PC-3 (cell line): ENCODE results near the gene NHSL1. TPM values are rescaled to one million over a fixed set of nuclear protein-coding genes. Genes with fewer than 3 reads are reported as not detected.

Experiments used
- ATAC-seq: fragments of 200-7000 bp; cut with Tn5 transposase; 2 replicates; pipeline ENCODE4 v1.9.1; 2020; ENCODE audit warnings: mild to moderate bottlenecking, moderate library complexity
- BruUV-seq: library from RNA; stranded (reverse); fragments of 400-500 nt; replicated peaks from 2 replicates; lab custom pipeline; 2021; lab: Mats Ljungman, UMichigan
- CTCF ChIA-PET: fragments of 300-600 bp; sonication (Branson Sonifier 250); formaldehyde crosslinking; loops from one replicate; lab custom pipeline; 2022; ENCODE audit warnings: antibody characterized with exemption; lab: Charles Lee
- POLR2A ChIA-PET: fragments of 300-600 bp; sonication (Branson Sonifier 250); formaldehyde crosslinking; loops from one replicate; lab custom pipeline; 2022; ENCODE audit warnings: antibody characterized with exemption; ENCODE audit not compliant: unreplicated experiment; lab: Charles Lee
- DNase-seq: peaks from one replicate; pipeline ENCODE4 v3.0.0-alpha.2; 2015
- H2AFZ ChIP-seq: fragments of 300-600 bp; sonication (generic); 2 replicates; pipeline ENCODE4 v1.6.0; 2016; ENCODE audit warnings: antibody characterized with exemption, low read length
- H3F3A ChIP-seq: fragments of 300-600 bp; sonication (generic); one replicate; pipeline ENCODE4 v1.6.0; 2017; ENCODE audit warnings: antibody characterized with exemption, low read length, control low read depth, mild to moderate bottlenecking; ENCODE audit not compliant: unreplicated experiment
- H3K27ac ChIP-seq: fragments of 300-600 bp; sonication (generic); 2 replicates; pipeline ENCODE4 v1.5.1; 2016; ENCODE audit warnings: mild to moderate bottlenecking, low read length
- H3K27me3 ChIP-seq: fragments of 300-600 bp; sonication (generic); 2 replicates; pipeline ENCODE4 v1.6.1; 2016; ENCODE audit warnings: low read length, mixed read lengths
- H3K36me3 ChIP-seq: fragments of 300-600 bp; sonication (generic); 2 replicates; pipeline ENCODE4 v1.6.1; 2016; ENCODE audit warnings: low read depth, mixed run types, low read length, mixed read lengths
- H3K4me1 ChIP-seq: fragments of 300-600 bp; sonication (generic); 2 replicates; pipeline ENCODE4 v1.5.1; 2016; ENCODE audit warnings: low read length; ENCODE audit not compliant: insufficient read depth
- H3K4me2 ChIP-seq: fragments of 300-600 bp; sonication (generic); 2 replicates; pipeline ENCODE4 v1.6.0; 2016; ENCODE audit warnings: low read length
- H3K4me3 ChIP-seq: fragments of 300-600 bp; sonication (generic); 2 replicates; pipeline ENCODE4 v1.5.1; 2016; ENCODE audit warnings: mild to moderate bottlenecking, low read length, mixed read lengths
- H3K79me2 ChIP-seq: fragments of 300-600 bp; sonication (generic); 2 replicates; pipeline ENCODE4 v1.6.1; 2017; ENCODE audit warnings: low read length, mixed read lengths
- H3K9ac ChIP-seq: fragments of 300-600 bp; sonication (generic); 2 replicates; pipeline ENCODE4 v1.6.0; 2016; ENCODE audit warnings: mild to moderate bottlenecking, low read length
- H3K9me2 ChIP-seq: fragments of 300-600 bp; sonication (generic); replicated peaks from 2 replicates; pipeline ENCODE4 v1.6.1; 2016; ENCODE audit warnings: mixed run types, low read length, mixed read lengths
- H3K9me3 ChIP-seq: fragments of 300-600 bp; sonication (generic); 2 replicates; pipeline ENCODE4 v1.6.1; 2016; ENCODE audit warnings: low read length, mixed read lengths
- H4K20me1 ChIP-seq: fragments of 300-600 bp; sonication (generic); 2 replicates; pipeline ENCODE4 v1.6.1; 2016; ENCODE audit warnings: low read length, mixed read lengths
- CTCF ChIP-seq: fragments of 300-600 bp; sonication (generic); conservative IDR thresholded peaks from 2 replicates; pipeline ENCODE4 v1.5.1; 2017; ENCODE audit warnings: antibody characterized with exemption, low read depth, mild to moderate bottlenecking, low read length
- EZH2 ChIP-seq: fragments of 300-600 bp; sonication (generic); IDR thresholded peaks from one replicate; pipeline ENCODE4 v1.6.1; 2017; ENCODE audit warnings: antibody characterized with exemption, mild to moderate bottlenecking, low read length; ENCODE audit not compliant: unreplicated experiment
- EZH2phosphoT487 ChIP-seq: fragments of 300-600 bp; sonication (generic); IDR thresholded peaks from 2 replicates; pipeline ENCODE4 v1.6.1; 2018; ENCODE audit warnings: mild to moderate bottlenecking, antibody characterized with exemption, low read length, borderline replicate concordance
- intact Hi-C: fragments of 100-400 bp; cut with micrococcal nuclease; formaldehyde crosslinking; loops from 2 replicates; pipeline ENCODE4 v1.9.0; 2023
- total RNA-seq: library from RNA; depleted of rRNA; stranded (reverse); fragments of >200 nt; gene quantifications from 2 replicates; pipeline ENCODE4 v1.2.3, GENCODE V29; 2014

NHSL1 gene
- total RNA-seq, 1 experiment from 2014 or later = 4.8 TPM

DNA sequence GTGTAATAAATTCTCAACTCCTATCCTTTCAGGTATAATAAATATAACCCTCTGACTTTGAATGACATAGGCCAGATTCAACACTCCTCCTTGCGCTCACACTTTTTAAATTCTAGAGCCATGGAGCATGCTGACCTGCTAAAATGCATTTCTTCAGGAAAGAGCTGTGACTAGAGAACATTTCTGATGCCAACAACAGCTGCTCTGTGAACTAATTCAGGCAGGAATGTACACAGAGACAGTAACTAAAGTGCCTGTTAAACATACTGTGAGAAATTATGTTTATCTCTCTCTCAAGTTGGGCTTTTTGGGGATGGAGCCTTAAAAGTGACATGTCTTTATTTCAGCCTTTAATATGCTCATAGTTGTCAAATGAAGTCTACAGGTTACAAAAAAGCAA is 8.3 kb downstream of the NHSL1 start:
- BruUV-seq = no TSS peak
- H4K20me1 ChIP-seq = no peaks in the 10 kb centered on the region
- CTCF ChIA-PET = no interaction called here
- no peak overlapping the region for H3K27ac ChIP-seq
- no peaks in the 10 kb centered on the region for H3K27me3 ChIP-seq
- H3K9me3 ChIP-seq = no peaks in the 10 kb centered on the region
- no peaks in the 10 kb centered on the region for H3K4me1 ChIP-seq
- H3K4me2 ChIP-seq = no peak overlapping the region
- no peaks in the 10 kb centered on the region for H3F3A ChIP-seq
- no peak overlapping the region for H3K4me3 ChIP-seq
- no peak for TF ChIP-seq EZH2
- no peak for TF ChIP-seq EZH2phosphoT487
- no peak for TF ChIP-seq CTCF
- H3K9me2 ChIP-seq = no peaks in the 10 kb centered on the region
- no peak for ATAC-seq
- intact Hi-C loops = no loop called here
- no peak overlapping the region for H3K9ac ChIP-seq
- POLR2A ChIA-PET = no interaction called here
- H2AFZ ChIP-seq = no peak overlapping the region
- DNase-seq = no peak
- no peaks in the 10 kb centered on the region for H3K79me2 ChIP-seq
- no peaks in the 10 kb centered on the region for H3K36me3 ChIP-seq

DNA sequence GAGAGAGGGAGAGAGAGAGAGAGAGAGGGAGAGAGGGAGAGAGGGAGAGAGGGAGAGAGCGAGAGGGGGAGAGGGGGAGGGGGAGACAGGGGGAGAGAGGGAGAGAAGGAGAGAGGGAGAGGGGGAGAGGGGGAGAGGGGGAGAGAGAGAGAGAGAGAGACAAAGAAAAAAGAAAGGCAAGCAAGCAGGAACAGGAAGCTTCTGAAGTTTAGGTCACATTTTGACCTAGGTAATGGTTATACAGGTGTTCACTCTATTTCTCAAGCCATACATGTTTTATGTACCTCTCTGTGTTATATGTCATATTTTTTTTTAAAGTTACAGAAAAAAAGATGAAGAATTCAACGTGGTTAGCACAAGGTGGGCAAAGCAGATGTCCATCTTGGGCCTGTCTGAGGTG is 9.4 kb downstream of the NHSL1 start:
- POLR2A ChIA-PET = no interaction called here
- Histone ChIP-seq H2AFZ (no peak overlapping the region), H3K79me2 (no peaks in the 10 kb centered on the region), H3K9ac (no peak overlapping the region), H3K4me3 (no peak overlapping the region), H3K9me2 (no peaks in the 10 kb centered on the region), H3K4me1 (no peaks in the 10 kb centered on the region), H4K20me1 (no peaks in the 10 kb centered on the region), H3K36me3 (no peaks in the 10 kb centered on the region), H3F3A (no peaks in the 10 kb centered on the region), H3K4me2 (no peak overlapping the region), H3K9me3 (no peaks in the 10 kb centered on the region), H3K27me3 (no peaks in the 10 kb centered on the region), H3K27ac (no peak overlapping the region)
- TF ChIP-seq CTCF (no peak), EZH2phosphoT487 (no peak), EZH2 (no peak)
- intact Hi-C loops = no loop called here
- ATAC-seq (no peak), DNase-seq (no peak)
- no TSS peak for BruUV-seq
- CTCF ChIA-PET = no interaction called here

DNA sequence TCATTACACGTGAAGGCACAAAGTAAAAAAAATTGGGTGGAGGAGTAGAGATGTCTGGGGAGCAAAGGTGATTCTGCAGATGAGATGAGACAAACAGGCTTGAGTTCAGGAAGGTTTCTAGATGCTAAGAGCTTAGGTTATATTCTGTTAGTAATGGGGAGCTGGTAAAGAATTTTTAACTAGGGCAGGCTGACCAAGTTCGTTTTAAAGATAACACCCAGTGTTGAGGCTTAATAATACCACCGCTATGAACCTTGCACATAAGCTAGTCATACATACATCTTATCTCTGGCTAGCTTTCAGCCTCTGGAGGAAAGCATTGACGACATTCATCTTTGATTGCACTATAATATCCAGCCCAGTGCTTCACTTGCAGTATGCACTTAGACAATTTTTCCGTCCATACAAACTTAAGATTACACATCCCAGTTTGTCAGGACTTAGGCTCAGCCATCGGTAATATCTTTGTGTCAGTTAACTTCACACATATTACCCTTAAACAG is 12.1 kb downstream of the NHSL1 start:
- no peak overlapping the region for H3K27ac ChIP-seq
- H4K20me1 ChIP-seq = no peaks in the 10 kb centered on the region
- no peak overlapping the region for H3K4me2 ChIP-seq
- H3K9ac ChIP-seq = no peak overlapping the region
- ChIA-PET POLR2A (no interaction called here), CTCF (no interaction called here)
- no peak overlapping the region for H3K4me3 ChIP-seq
- no peaks in the 10 kb centered on the region for H3K9me2 ChIP-seq
- TF ChIP-seq EZH2 = no peak
- TF ChIP-seq EZH2phosphoT487 = no peak
- TF ChIP-seq CTCF = no peak
- no peaks in the 10 kb centered on the region for H3K4me1 ChIP-seq
- intact Hi-C loops = no loop called here
- no peaks in the 10 kb centered on the region for H3K9me3 ChIP-seq
- H2AFZ ChIP-seq = no peak overlapping the region
- no peaks in the 10 kb centered on the region for H3K27me3 ChIP-seq
- H3K79me2 ChIP-seq = no peaks in the 10 kb centered on the region
- H3K36me3 ChIP-seq = no peaks in the 10 kb centered on the region
- BruUV-seq = no TSS peak
- H3F3A ChIP-seq = no peaks in the 10 kb centered on the region
- ATAC-seq = no peak
- DNase-seq = no peak
